Measurements from ENCODE around the gene TUBA4A. TPM values are rescaled to one million over a fixed set of nuclear protein-coding genes. Genes with fewer than 3 reads are reported as not detected.

The TUBA4A gene
- total RNA-seq, 2 donors from 2014 or later, result 43.5 to 51.2 TPM

- Histone ChIP-seq H3K9me3 (no peaks in the 10 kb centered on the region), H3K27me3 (replicated peaks; ENCODE audit: insufficient read depth) (no peaks in the 10 kb centered on the region), H3K27ac (peak overlapping the region; percentile 84 to 94), H3K4me1 (replicated peaks) (peaks cover 29% of the 10 kb centered on the region), H3K4me3 (peak overlapping the region; percentile 64 to 67), H3K36me3 (no peaks in the 10 kb centered on the region)
- WGBS, result 8% methylated on average over 9 of the region's 9 CpGs
- intact Hi-C loops (cut with DNase I), result no loop called here
- DNase-seq (ENCODE audit: low spot score), result no peak
- TF ChIP-seq POLR2A (IDR thresholded peaks at IDR 0.05) (no peak), POLR2AphosphoS5 (IDR thresholded peaks at IDR 0.05) (no peak), CTCF (IDR thresholded peaks at IDR 0.05) (no peak)
Measured at GRCh38 chr2:219252570-219252899, 1.2 kb downstream of the TUBA4A start.

- Histone ChIP-seq H3K27me3 (replicated peaks; ENCODE audit: insufficient read depth) (no peaks in the 10 kb centered on the region), H3K4me3 (peak overlapping the region; percentile 64 to 67), H3K36me3 (no peaks in the 10 kb centered on the region), H3K9me3 (no peaks in the 10 kb centered on the region), H3K4me1 (replicated peaks) (peaks cover 29% of the 10 kb centered on the region), H3K27ac (peak overlapping the region; percentile 84 to 94)
- DNase-seq (ENCODE audit: low spot score), result no peak
- TF ChIP-seq CTCF (IDR thresholded peaks at IDR 0.05), result no peak
- TF ChIP-seq POLR2AphosphoS5 (IDR thresholded peaks at IDR 0.05), result no peak
- no peak for TF ChIP-seq POLR2A (IDR thresholded peaks at IDR 0.05)
- 71% methylated on average over 5 of the region's 5 CpGs for WGBS
- intact Hi-C loops (cut with DNase I), result no loop called here
Measured at GRCh38 chr2:219252084-219252483, 1.6 kb downstream of the TUBA4A start.

GRCh38 chr2:219251656-219252055 lies 2.1 kb downstream of the TUBA4A start:
- WGBS, result 82% methylated on average over 6 of the region's 6 CpGs
- DNase-seq (ENCODE audit: low spot score), result no peak
- no peaks in the 10 kb centered on the region for H3K9me3 ChIP-seq
- peak overlapping the region; percentile 86 to 94 for H3K27ac ChIP-seq
- H3K4me3 ChIP-seq, result no peak overlapping the region
- H3K4me1 ChIP-seq (replicated peaks), result peaks cover 29% of the 10 kb centered on the region
- no peaks in the 10 kb centered on the region for H3K36me3 ChIP-seq
- TF ChIP-seq POLR2AphosphoS5 (IDR thresholded peaks at IDR 0.05) (no peak), POLR2A (IDR thresholded peaks at IDR 0.05) (no peak), CTCF (IDR thresholded peaks at IDR 0.05) (no peak)
- intact Hi-C loops (cut with DNase I), result no loop called here
- H3K27me3 ChIP-seq (replicated peaks; ENCODE audit: insufficient read depth), result no peaks in the 10 kb centered on the region

- H3K4me3 ChIP-seq, result no peak overlapping the region
- H3K27me3 ChIP-seq (replicated peaks; ENCODE audit: insufficient read depth), result no peaks in the 10 kb centered on the region
- H3K4me1 ChIP-seq (replicated peaks), result peaks cover 29% of the 10 kb centered on the region
- TF ChIP-seq POLR2AphosphoS5 (IDR thresholded peaks at IDR 0.05), result no peak
- TF ChIP-seq POLR2A (IDR thresholded peaks at IDR 0.05), result no peak
- no peak for TF ChIP-seq CTCF (IDR thresholded peaks at IDR 0.05)
- DNase-seq (ENCODE audit: low spot score), result no peak
- H3K36me3 ChIP-seq, result no peaks in the 10 kb centered on the region
- H3K27ac ChIP-seq, result peak overlapping the region; percentile 86 to 94
- WGBS, result 60% methylated on average over 22 of the region's 22 CpGs
- H3K9me3 ChIP-seq, result no peaks in the 10 kb centered on the region
- intact Hi-C loops (cut with DNase I), result no loop called here
Measured at GRCh38 chr2:219250049-219250781, 3.5 kb downstream of the TUBA4A start.
